Activated T-helper 1 cell treated with Interleukin-2 at 50 U/mL for 16 hours (primary cell): ENCODE results near the gene ESPNL.

Experiments
- DNase-seq: peaks from one replicate; pipeline ENCODE4 v3.0.0-alpha.2; 2020; ENCODE audit warnings: low read depth

ESPNL gene

DNA sequence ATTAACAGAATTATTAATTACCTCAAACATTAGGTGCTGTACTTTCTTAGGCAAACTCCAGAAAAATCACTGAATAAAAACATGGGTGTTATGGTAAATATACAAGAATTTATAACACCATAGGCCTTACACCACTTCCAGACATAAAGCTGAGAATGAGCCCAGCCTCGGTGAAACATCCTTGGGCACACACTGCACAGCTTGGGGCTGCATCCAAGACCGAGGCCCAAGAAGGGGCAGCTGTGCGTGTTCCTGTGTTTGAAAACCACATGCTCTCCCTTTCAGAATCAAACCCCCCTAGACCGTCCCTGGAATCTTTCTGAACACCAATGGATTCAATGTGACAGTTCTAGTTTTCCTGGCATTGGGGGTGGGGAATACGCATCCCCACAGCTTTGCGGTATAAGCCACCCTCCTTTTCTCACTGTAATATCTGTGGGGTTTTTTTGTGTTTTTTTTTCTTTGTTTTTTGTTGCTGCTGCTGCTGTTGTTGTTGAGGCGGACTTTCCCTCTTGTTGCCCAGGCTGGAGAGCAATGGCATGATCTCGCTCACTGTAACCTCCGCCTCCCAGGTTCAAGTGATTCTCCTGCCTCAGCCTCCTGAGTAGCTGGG lies 71.5 kb downstream of the ESPNL start:
- no peak for DNase-seq

DNA sequence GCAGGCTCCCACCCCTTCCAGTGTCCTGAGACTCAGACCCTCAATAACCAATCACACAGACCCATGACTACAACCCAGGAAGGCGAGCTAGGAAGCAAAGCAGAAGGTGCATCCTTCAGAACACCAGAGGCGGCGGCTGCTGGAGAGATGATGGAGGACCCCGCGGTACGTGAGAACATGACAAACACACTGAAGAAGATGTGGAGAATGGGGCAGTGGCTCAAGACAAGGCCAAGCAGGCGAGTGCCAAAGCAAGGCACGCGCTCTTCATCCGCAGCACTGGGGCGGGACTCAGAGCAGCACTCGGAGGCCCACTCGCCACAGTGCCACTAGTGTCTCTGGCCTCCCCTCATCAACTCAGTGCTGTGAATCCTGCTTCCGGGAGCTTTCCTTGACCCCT lies 72.3 kb downstream of the ESPNL start:
- no peak for DNase-seq

GRCh38 chr2:238173692-238174091 lies 73.6 kb downstream of the ESPNL start:
- DNase-seq: no peak

DNA sequence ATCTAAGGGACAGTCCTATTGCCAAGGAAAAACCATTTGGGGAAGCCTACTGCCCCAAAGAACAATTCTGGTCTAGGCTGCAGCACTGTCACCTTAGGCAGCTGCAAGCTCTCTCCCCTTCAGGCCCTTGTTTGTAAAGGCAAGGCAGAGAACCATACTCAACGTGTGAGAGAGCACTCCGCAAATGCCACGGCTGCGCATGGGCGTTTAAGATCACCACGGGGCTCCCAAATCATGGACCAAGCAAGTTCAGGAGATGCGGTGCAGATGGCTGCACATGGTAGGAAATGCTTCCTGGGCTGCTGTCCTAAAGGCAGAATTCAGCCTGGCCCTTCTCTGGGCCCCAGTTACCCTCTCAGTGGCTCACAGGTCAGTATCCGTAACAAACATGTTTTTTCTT lies 74.2 kb downstream of the ESPNL start:
- DNase-seq: no peak

- DNase-seq: no peak
Measured at GRCh38 chr2:238174701-238175100, 74.6 kb downstream of the ESPNL start.

GRCh38 chr2:238176613-238177012 lies 76.5 kb downstream of the ESPNL start:
- DNase-seq: no peak

DNA sequence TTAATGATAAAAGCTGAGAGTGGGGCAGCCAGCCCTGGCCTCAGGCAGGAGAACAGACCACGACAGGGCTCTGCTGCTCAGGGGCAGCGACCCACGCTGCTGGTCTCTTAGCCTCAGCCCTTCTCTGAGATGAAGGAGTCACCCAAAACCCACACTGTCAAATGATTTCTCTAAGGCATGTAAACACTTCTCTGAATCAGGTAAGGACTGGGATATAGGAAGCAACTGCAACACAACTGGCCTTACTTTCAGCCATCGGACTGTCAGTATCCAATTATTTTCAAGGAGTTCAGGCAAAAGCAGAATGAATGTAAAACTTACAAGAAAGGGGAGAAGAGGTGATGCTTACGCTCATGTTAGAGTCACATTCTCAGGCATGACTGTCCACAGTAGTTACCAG lies 80.4 kb downstream of the ESPNL start:
- DNase-seq: no peak

DNA sequence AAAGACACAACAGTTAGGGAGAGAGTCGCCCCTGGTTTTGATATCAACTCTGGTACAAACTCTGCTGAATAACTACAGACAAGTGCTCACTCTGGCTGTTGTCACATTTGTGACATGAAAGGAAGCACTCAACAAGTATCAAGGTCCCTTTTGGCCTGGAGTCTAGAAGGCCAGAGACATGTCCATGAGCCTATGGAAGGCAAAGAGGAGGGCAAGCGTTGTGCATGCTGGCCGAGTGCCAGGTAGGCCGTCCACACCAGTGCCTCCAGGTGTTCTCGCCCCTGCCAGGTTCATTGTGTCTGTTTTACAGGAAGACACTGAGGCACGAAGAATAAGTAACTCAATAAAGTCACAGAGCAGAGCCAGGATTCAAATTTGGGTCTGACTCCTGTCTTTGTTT lies 82.2 kb downstream of the ESPNL start:
- no peak for DNase-seq
